GM18499 (cell line): ENCODE measurements around the gene WDR59.
"Not testable (repeated sequence)": the region's sequence is repeated elsewhere in the genome, so short reads cannot be mapped to it uniquely, and the experiment has no call there.

Experiments used
- ATAC-seq: cut with Tn5 transposase; IDR thresholded peaks from one replicate; pipeline ENCODE4 v1.9.1; 2021; ENCODE audit warnings: moderate number of reproducible peaks; ENCODE audit not compliant: insufficient read depth, unreplicated experiment

Gene WDR59

DNA sequence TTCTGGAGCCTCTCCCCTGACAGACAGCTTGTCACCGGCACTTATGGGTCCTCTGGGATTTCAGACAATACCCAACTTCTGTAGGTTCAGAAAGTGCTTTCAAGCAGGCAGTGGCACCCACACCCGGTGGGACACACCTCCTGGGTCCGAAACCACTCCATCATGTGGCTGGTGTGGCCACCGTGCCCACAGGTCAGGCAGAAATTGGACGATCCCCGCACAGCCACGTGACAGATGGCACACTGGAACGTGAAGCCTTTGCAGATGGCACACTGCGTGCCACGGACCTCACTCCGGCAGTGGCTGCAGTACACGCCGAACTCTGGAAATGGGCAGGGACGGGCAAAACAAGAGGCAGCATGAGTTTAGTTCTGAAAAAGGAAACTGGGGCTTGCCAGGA lies 110.8 kb downstream of the WDR59 start:
- ATAC-seq: no peak

DNA sequence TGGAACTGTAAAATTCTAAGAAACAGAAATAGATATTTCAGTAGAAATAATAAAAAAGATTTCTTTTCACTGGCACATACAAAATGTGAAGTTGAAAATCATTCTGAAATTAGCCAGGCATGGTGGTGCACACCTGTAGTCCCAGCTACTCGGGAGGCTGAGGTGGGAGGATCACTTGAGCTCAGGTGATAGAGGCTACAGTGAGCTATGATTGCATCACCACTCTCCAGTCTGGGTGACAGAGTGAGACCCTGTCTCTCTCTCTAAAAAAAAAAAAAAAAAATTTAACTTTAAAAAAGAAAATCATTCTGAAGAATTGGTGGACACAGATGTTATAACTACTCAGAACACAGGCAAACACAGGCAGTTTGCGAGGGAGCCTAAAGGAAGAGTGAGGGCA lies 112.6 kb downstream of the WDR59 start:
- no peak for ATAC-seq

DNA sequence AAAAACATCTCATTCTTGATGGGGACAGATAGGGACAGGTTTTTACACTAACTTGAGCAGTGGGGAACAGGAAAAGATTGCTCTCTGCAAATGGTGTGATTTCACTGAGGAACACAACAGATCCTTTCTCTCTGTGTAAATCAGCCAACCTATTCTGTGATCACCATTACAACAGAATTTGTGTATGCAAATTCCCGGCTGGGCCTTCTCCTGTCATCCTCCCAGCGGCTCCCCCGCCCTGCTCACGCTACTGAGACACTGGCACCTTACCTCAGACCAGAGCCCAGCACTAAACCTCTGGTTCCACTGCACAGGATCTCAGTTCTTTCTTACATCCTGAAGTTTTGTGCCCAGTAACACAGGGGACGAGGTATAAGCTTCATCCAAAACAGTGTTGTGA lies 113.3 kb downstream of the WDR59 start:
- ATAC-seq: no peak

DNA sequence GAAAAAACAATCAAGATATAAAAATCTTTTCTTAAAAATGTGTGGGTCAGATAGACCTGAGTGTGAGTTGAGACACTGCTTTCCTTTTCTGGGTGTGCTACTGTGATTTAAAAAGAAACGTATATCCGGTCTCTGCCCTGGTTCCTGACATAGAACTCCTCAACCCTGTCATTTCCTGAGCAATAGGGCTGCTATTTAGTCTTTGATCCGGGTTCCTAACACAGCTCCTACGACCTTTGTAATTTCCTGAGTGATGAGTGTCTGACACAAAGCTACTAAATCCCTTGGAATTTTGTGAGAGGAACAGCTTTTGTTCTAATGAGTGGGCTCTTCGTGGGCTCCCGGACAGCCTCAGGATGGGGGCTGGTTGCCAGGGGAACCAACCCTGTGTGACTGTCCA lies 116.4 kb downstream of the WDR59 start:
- no peak for ATAC-seq

DNA sequence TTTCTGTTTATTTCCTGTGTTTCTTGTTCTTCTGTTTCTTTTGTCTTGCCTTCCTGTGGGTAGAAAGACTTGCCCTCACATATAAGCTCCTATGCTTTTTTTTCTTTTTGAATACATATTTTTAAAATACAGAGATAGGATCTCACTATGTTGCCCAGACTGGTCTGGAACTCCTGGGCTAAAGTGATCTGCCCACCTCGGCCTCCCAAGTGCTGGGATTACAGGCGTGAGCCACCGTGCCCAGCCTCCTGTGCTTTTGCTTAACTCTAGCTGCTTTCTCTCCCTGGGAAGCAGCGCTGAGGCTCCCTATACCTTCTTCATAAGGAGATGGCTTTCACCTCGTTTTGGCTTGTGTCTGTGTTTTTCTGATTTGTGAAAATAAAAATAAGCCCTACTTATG lies 116.9 kb downstream of the WDR59 start:
- ATAC-seq: no peak

DNA sequence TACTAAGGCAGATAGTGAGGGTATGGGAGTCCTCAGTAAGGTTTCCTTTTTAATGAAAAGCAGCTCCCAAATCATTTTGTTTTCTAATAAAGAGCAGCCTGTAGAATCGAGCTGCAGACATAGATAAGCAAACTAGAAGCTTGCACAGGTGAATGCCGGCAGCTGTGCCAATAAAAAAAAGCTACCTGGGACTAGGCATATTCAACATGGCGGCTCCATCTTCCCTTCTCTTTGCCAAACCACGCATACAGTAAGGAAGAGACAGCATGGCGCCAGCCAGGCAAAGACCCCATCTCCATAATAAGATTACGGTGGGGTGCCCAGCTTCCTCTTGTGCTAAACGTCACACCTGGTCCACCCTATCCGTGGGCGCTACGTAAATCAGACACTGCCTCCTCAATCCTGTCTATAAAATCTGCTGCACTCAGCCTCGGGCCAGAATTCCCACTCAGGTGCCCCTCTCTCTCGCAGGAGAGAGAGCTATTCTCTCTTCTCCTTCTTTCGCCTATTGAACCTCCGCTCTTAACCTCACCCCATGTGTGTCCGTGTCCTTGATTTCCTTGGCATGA lies 117.6 kb downstream of the WDR59 start:
- no peak for ATAC-seq

DNA sequence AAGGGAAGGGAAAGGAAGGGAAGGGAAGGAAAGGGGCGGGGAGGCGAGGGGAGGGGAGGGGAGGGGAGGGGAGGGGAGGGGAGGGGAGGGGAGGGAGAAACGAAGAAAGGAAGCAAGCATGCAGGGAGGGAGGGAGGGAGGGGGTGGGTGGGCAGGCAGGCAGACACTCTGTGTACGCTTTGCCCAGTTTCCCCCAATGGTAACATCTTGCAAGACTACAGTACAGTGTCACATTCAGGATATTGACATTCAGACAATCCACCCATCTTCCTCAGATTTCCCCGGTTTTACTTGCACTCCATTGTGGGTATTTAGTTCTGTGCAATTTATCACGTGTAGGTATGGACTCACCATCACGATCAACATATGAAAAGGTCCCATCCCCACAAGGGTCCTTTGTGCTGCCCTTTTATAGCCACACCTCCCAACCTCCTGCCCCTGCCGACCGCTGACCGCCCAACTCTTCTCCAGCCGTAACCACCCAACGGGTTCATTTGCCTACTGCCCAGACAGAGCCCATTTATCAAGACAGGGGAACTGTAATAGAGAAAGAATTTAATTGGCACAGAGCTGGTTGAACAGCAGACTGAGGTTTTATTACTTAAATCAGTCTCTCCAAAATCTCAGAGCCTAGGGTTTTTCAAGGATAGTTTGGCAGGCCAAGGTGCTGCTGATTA lies 118.9 kb downstream of the WDR59 start:
- ATAC-seq: no peak

DNA sequence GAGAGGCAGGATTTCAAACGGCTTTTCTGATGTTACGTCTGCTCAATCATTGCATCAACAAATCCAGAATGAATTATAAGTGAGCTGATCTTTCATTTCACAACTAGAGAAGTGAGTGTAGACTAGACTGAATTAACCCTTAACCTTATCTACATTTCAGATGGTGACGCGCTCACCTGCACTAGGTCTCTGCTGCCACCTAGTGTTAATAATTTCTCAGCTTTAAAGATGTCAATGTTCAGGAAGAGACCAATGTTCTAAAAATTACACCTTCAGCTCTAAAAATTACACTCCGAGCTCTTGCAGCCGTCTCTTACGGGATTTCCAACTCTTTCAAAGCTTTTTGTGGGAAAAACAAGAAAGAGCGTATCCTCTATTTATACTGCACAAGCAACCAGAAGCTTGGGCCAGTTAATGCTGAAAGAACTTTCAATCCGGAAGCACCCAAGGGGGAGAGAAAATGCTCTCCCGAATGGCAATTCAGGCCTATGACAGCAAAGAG lies 122.1 kb downstream of the WDR59 start:
- no peak for ATAC-seq

DNA sequence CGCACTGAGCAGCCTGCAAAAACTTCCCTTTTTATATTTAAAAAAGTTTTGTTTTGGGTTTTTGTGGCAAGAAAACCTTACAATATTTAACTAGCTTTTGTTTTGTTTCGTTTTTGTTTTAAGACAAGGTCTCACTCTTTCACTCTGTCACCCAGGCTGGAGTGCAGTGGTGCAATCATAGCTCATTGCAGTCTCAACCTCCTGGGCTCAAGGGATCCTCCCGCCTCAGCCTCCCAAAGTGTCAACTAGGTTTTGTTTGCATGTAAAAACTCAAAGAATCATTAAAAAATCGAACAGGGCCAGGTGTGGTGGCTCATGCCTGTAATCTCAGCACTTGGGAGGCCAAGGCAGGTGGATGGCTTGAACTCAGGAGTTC lies 132.4 kb downstream of the WDR59 start:
- ATAC-seq: no peak

DNA sequence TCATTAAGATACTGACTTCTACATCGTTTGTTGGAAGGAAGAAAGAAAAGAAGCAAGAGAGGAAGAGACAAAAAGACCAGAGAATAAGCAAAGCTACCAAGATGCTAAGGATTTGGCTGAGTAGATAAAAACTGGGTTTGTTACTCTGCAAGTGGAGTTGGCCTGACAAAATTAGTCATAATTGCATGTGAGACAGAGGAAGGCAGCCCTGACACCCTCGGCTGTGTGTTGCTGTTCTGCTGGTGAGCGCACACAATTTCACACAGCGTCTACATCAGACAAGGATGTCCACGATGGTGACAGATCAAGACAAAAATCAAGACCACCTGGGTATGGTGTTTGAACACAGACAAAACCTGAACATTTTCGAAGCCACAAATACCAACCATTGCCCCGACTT lies 134.9 kb downstream of the WDR59 start:
- no peak for ATAC-seq

DNA sequence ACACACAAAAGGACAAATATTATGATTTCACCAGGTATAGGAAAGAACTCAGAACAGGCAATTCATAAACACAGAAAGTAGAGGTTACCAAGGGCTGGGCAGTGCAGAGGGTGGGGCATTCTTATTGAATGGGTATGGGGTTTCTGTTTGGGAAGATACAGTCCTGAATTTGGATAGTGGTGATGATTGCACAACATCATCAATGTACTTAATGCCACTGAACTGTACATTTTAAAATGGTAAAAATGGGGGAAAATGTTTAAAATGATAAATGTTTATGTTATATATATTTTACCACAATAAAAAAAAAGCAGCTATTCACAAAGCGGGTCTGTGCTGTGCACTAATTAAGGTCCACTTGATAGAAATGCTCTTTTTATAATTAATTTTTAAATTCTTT lies 137.7 kb downstream of the WDR59 start:
- no peak for ATAC-seq

DNA sequence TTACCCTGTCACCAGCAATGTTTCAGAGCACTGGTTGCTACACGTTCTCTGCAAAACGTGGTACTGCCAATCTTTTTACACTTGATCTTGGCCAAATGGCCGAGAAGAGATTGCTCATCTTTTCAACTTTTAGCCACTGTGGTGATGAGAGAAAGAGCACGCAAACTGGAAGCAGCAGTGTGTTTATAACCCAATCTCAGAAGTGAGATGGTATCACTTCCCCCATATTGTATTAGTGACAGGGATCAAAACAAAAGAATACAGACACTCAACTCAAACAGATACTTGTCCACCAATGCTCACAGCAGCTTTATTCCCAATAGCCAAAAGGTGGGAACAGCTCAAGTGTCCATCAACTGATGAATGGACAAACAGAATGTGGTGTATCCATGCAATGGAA lies 138.2 kb downstream of the WDR59 start:
- no peak for ATAC-seq

DNA sequence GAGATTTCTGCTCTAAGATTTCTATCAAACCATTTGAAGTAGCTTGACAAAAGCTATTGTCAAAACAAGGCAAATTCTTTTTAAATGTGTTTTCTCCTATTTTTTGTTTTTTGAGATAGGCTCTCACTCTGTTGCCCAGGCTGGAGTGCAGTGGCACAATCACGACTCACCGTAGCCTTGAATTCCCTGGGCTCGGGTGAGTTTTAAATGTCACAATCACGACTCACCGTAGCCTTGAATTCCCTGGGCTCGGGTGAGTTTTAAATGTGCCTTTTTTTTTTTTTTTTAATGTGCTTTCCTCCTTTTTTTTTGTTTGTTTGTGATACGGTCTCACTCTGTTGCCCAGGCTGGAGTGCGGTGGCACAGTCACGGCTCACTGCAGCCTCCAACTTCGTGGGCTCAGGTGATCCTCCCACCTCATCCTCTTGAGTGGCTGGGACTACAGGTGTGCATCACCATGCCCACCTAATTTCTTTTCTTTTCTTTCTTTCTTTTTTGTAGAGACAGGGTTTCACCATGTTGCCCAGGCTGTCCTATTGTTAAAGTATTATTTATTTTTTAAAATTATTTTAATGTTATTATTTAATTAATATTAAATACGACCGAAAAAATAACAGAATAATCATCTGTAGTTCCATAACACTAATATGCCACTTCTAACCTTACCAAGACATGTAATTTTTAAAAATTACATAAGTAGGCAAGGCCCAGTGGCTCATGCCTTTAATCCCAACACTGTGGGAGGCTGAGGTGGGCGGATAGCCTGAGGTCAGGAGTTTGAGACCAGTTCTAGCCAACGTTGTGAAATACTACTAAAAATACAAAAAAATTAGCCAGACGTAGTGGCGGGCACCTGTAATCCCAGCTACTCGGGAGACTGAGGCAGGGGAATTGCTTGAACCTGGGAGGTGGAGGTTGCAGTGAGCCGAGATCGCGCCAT lies 140.6 kb downstream of the WDR59 start:
- ATAC-seq: no peak

DNA sequence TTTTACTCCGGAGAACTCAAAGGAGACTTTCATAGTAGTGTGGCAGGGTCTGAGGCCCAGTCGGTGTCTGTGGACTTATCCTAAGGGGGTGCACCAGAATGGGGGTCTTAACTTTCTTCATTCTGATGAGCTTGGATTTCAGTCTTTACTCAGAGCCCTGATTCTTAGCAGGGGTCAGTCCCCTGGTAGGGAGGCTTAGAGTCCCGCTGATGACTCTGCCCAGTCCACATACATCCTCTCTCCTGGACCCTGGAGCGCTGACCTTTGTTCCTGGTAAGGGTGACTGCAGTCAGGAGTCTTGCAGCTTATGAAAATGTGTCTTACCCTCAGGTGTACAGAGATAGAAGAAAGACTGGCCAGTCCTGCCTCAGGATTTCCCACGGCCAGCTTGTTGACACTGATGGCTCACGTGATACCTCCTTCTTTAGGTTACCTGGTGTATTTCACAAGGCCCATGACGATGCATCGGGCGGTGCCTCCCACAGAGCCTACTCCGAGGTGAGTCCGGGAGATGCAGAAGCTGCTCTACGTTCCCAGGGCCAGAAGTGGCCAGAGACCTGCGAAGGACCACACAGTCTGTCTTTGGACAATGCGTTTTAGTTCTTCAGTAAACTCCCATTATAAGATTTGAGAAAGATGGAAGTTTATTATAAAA lies 141.4 kb downstream of the WDR59 start:
- not testable (repeated sequence) for ATAC-seq

DNA sequence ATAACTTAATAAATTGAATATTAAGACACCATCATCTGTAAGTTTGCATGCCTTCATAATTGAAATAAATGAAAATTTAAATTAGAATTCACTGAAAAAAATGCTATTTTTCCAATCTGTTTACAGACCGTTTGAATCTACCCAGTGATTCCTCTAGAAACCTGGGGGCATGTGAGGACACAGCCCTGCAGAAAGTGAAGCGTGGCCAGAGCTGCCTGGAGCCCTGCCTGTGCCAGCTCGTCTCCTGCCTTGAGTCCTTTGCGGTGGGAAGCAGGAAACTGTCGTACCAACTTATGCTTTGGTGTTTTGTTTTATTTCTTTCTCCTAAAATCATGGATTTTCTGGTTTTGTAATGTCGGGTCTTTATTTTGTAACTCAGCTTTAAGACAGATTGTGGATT lies 142.5 kb downstream of the WDR59 start:
- ATAC-seq: no peak

DNA sequence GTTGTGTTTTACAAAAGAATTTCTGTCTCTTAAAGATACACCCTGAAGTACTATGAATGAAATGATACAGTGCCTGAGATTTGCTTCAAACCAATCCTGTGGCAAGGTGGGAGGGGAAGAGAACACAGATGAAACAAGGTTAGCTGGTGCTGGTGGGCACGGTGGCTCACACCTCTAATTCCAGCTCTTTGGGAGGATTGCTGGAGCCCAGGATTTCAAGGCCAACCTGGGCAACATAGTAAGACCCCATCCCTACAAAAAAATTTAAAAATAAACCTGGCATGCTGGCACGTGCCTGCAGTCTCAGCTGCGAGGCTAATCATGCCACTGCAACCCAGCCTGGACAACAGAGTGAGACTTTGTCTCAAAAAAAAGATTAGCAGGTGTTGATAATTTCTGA lies 143.0 kb downstream of the WDR59 start:
- no peak for ATAC-seq

DNA sequence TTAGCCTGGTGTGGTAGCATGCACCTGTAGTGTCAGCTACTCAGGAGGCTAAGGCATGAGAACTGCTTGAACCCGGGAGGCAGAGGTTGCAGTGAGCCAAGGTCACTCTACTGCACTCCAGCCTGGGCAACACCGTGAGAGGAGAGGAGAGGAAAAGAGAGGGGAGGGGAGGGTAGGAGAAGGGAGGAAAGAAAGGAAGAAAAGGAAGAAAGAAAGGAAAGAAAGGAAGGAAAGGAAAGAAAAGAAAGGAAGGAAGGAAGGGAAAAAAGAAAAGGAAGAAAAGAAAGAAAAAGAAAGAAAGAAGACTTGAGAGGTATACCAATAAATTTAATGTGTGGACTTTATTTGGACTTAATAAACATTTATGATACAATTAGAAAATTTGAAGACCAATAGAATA lies 143.5 kb downstream of the WDR59 start:
- ATAC-seq: no peak

DNA sequence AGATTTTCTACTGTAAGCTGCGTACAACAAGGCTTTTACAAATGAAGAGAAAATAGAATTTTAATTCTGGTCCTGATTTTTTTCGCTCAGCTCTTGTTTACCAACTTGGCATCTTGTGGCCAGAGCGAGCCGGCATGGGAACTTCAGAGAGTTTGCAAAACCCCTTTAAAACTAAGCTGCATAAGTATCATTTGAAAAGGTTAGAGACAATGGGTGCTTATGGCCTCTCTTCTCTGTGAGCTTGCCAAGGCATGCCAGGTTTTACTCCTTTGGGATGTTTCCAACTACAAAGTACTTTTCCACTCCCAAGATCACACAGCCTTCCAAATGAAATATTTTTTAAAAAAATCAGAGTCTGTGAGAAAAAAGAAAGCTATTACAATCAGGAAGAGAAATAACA lies 147.9 kb downstream of the WDR59 start:
- no peak for ATAC-seq

DNA sequence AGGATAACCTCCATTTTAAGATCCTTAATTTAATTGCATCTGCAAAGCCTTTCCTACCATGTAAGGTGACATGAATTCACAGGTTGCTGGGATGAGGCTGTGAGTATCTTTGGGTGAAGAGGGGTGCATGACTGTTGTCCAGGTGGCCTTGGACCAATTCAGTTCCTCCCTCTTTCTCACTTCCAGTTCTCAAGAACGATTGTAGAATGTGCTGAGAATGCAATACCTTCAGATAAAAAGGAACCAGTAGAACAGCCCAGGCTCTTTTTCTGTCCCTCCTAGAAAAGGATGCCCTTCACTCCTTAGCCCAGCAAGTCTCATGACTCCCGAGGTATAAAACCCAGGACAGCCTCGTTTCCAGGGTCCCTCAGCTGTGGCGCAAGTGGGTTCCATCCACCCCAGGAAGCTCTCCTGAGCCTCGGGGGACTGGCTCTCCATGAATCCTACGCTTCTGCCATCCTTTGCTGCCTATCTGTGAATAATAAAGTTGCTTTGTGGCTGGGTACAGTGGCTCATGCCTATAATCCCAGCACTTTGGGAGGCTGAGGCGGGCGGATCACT lies 148.7 kb downstream of the WDR59 start:
- no peak for ATAC-seq

DNA sequence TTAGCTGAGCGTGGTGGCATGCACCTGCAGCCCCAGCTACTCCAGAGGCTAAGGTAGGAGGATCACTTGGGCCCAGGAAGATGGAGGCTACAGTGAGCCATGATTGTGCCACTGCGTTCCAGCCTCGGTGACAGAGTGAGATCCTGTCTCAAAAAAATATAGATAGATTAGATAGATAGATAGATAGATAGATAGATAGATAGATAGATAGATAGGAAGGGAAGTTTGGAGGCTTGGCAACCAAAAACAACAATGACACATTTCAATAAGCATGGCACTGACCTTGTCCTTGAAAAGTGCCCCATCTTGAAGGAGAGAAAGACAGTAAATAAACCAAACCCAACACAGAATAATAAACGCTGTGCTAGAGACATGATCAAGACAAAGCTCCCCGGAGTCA lies 152.7 kb downstream of the WDR59 start:
- no peak for ATAC-seq

DNA sequence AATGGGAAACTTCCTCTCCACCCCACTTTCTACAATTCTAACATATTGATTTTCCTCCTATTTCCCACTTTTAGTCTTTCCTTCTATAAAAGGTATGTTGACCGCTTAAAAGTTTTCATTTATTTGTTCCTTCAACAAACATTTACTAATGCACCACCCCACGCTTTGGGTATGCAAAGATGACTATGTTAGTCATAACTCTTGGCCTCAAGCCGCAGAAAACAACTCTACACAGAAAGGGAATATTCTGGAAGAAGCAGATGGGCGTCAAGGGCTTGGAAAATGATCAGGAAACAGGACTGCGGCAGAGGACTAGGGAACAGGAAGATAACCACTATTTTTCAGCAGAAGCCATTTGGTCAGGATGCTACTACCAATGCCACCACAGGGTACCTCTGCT lies 153.5 kb downstream of the WDR59 start:
- no peak for ATAC-seq
